ENCODE results near the gene ESR1.
"Not testable (repeated sequence)": the region's sequence is repeated elsewhere in the genome, so short reads cannot be mapped to it uniquely, and the experiment has no call there.

The ESR1 gene

DNA sequence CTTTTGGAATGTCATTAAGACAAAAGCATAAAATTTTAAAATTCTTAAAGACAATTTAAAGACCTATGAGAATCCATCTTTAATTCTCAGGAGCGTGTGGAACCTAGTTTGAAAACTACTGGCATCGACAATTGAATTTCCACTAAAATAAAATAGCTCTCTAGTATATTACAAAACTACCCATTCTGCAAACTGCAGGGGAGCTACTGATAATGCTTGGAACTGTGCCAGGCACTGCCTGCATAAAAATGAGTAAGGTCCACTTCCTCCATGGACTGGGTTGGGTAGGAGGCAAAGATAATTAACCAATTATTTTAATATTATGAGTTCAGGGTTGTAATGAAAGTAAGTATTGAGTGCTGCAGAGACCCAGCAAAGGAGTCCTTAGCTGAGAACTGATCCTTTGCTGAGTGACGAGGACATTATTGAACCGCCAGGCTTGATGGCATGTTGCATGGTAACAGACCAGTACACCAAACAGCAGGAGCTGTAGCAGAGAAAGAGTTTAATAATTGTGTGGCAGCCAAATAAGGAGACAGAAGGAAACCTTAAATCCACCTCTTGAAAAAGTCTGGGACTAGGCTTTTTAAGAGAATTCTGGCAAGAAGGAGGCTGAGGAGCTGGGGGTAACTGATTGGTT is 261.3 kb downstream of the ESR1 start:
- Mint-ChIP-seq H3K36me3 (ENCODE audit: insufficient read depth) (no peaks in the 10 kb centered on the region), H3K27me3 (peaks cover 0 to 16% of the 10 kb centered on the region in 2 donors), H3K4me1 (ENCODE audit: low read depth in 2 of 2) (no peaks in the 10 kb centered on the region), H3K9me3 (no peaks in the 10 kb centered on the region), H3K4me3 (no peak overlapping the region), H3K27ac (no peak overlapping the region)
- no peak for DNase-seq
- ATAC-seq (replicated peaks): no peak

DNA sequence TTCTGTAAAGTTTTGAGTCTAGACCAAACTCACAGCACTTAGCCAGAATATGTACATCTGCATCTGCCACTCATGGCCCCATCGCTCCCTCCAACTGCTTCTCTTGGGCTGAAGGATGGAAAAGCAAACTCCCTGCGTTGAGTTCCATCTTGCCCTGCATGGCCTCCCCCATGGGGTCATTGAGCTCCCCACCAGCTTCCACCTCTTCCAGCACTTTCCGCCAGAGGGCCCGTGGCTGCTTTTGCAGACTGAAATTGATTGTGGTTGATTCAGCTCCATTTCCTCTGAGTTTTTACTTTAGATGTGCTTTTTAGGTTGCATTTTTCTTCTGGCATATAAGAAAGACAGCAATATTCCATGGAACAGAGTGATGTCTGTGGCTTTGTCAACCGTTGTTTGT is 263.1 kb downstream of the ESR1 start:
- DNase-seq (no peak), ATAC-seq (replicated peaks) (no peak)
- H3K27me3 Mint-ChIP-seq: peaks cover 18 to 25% of the 10 kb centered on the region in 2 donors
- H3K4me3 Mint-ChIP-seq: no peak overlapping the region
- H3K36me3 Mint-ChIP-seq (ENCODE audit: insufficient read depth): no peaks in the 10 kb centered on the region
- H3K27ac Mint-ChIP-seq: no peak overlapping the region
- peaks cover 0 to 10% of the 10 kb centered on the region in 2 donors for H3K9me3 Mint-ChIP-seq
- no peaks in the 10 kb centered on the region for H3K4me1 Mint-ChIP-seq (ENCODE audit: low read depth in 2 of 2)

DNA sequence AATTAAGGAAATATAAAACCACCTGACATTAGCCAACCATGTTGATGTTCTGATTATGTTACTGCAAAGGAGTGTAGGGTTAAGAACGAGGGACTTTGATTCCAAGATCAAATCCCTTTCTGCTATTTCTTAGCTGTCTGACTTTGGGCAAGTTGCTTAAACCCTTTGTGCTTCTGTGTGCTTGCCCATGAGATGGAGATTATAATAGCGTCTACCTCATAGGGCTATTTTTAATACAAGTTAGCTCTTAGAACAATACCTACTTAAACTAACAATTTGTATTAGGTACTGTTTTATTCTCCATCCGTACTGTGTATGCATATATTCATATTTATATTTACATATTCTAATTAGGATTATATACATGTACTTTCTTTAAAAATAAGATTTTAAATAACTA is 263.8 kb downstream of the ESR1 start:
- ATAC-seq (replicated peaks): no peak
- H3K27me3 Mint-ChIP-seq: peaks cover 25 to 26% of the 10 kb centered on the region in 2 donors
- no peak overlapping the region for H3K4me3 Mint-ChIP-seq
- H3K4me1 Mint-ChIP-seq (ENCODE audit: low read depth in 2 of 2): no peaks in the 10 kb centered on the region
- no peak for DNase-seq
- no peaks in the 10 kb centered on the region for H3K36me3 Mint-ChIP-seq (ENCODE audit: insufficient read depth)
- peaks cover 0 to 10% of the 10 kb centered on the region in 2 donors for H3K9me3 Mint-ChIP-seq
- H3K27ac Mint-ChIP-seq: no peak overlapping the region

DNA sequence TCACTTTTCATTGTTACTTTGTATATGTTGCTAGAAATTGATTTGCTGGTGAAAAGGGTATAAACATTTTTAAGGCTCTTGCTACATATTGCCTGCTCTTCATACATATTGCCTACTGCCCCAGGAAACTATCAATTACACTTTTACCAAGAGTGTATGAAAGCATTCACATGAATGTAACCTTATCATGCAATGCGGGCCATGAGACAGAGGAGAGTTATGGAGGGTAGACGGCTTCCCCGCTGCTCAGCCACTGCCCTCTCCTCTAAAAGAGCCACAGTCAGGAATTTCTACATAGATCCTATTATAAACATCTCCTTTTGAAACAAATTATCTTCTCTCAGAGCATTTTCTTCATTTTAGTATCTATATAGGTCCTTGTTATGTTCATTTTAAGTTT is 264.4 kb downstream of the ESR1 start:
- Mint-ChIP-seq H3K4me1 (ENCODE audit: low read depth in 2 of 2) (no peaks in the 10 kb centered on the region), H3K36me3 (ENCODE audit: insufficient read depth) (no peaks in the 10 kb centered on the region), H3K27ac (no peak overlapping the region), H3K27me3 (peaks cover 29 to 31% of the 10 kb centered on the region in 2 donors), H3K4me3 (no peak overlapping the region), H3K9me3 (peaks cover 0 to 10% of the 10 kb centered on the region in 2 donors)
- ATAC-seq (replicated peaks) (no peak), DNase-seq (no peak)

DNA sequence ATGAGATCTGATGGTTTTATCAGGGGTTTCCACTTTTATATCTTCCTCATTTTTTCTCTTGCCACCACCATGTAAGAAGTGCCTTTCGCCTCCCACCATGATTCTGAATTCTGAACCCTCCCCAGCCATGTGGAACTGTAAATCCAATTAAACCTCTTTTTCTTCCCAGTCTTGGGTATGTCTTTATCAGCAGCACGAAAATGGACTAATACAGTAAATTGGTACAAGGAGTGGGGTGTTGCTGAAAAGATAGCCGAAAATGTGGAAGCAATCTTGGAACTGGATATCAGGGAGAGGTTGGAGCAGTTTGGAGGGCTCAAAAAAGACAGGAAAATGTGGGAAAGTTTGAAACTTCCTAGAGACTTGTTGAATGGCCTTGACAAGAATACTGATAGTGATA is 268.8 kb downstream of the ESR1 start:
- H3K27ac Mint-ChIP-seq; H3K4me3 Mint-ChIP-seq; DNase-seq; ATAC-seq (replicated peaks); H3K4me1 Mint-ChIP-seq (ENCODE audit: low read depth in 2 of 2); H3K36me3 Mint-ChIP-seq (ENCODE audit: insufficient read depth): not testable (repeated sequence)
- peaks cover 0 to 13% of the 10 kb centered on the region in 2 donors for H3K9me3 Mint-ChIP-seq
- peaks cover 49 to 59% of the 10 kb centered on the region in 2 donors for H3K27me3 Mint-ChIP-seq

DNA sequence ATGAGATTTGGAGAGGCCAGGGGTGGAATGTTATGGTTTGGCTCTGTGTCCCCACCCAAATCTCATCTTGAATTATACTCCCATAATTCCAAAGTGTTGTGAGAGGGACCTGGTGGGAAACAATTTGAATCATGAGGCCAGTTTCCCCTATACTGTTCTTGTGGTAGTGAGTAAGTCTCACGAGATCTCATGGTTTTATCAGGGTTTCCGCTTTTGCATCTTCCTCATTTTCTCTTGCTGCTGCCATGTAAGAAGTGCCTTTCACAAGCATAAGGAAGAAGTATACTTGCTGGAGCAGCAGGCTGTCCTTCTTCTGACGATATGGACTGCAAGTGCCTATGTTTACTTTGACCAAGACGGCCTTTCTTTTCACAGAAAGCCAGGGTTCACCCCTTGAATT is 270.5 kb downstream of the ESR1 start:
- Mint-ChIP-seq H3K9me3 (peaks cover 0 to 17% of the 10 kb centered on the region in 2 donors), H3K36me3 (ENCODE audit: insufficient read depth) (no peaks in the 10 kb centered on the region), H3K27me3 (peaks cover 57 to 71% of the 10 kb centered on the region in 2 donors), H3K27ac (no peak overlapping the region), H3K4me1 (ENCODE audit: low read depth in 2 of 2) (no peaks in the 10 kb centered on the region), H3K4me3 (no peak overlapping the region)
- ATAC-seq (replicated peaks): no peak
- DNase-seq: no peak

DNA sequence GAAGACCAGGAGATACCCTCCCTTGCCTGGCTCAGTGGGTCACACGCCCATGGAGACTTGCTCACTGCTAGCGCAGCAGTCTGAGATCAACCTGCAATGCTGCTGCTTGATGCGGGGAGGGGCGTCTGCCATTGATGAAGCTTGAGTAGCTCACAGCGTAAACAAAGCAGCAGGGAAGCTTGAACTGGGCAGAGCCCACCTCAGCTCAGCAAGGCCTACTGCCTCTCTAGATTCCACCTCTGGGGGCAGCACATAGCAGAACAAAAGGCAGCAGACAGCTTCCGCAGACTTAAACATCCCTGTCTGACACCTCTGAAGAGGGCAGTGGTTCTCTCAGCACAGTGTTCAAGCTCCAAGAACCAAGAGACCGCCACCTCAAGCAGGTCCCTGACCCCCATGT is 271.3 kb downstream of the ESR1 start:
- no peak for ATAC-seq (replicated peaks)
- no peaks in the 10 kb centered on the region for H3K4me1 Mint-ChIP-seq (ENCODE audit: low read depth in 2 of 2)
- peaks cover 57 to 71% of the 10 kb centered on the region in 2 donors for H3K27me3 Mint-ChIP-seq
- H3K4me3 Mint-ChIP-seq: no peak overlapping the region
- H3K9me3 Mint-ChIP-seq: peaks cover 2 to 17% of the 10 kb centered on the region in 2 donors
- DNase-seq: no peak
- no peaks in the 10 kb centered on the region for H3K36me3 Mint-ChIP-seq (ENCODE audit: insufficient read depth)
- H3K27ac Mint-ChIP-seq: no peak overlapping the region

DNA sequence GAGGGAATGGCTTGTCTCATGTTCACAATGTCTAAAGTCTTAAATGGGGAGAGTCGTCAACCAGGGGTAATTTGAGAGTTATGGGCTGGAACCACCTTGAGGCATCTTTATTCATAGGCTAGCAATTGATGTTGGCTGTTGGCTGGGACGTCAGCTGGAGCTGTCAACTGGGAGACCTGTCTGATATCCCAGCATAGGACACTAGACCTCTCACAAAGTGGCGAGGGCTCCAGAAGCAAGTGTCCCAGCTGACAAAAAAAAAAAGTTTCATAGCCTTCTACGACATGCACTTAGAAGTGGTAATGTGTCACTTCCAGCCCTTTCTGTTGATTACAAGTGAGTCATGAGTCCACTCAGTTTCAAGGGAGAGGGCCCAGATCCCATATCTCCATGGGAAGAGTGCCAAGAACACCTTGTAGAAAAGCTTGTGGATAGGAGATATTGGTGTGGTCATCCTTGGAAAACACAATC is 278.0 kb downstream of the ESR1 start:
- Mint-ChIP-seq H3K4me1 (ENCODE audit: low read depth in 2 of 2) (no peaks in the 10 kb centered on the region), H3K27ac (no peak overlapping the region), H3K36me3 (ENCODE audit: insufficient read depth) (no peaks in the 10 kb centered on the region), H3K4me3 (no peak overlapping the region), H3K27me3 (peaks cover 20 to 25% of the 10 kb centered on the region in 2 donors), H3K9me3 (peaks cover 2 to 7% of the 10 kb centered on the region in 2 donors)
- DNase-seq (no peak), ATAC-seq (replicated peaks) (no peak)

DNA sequence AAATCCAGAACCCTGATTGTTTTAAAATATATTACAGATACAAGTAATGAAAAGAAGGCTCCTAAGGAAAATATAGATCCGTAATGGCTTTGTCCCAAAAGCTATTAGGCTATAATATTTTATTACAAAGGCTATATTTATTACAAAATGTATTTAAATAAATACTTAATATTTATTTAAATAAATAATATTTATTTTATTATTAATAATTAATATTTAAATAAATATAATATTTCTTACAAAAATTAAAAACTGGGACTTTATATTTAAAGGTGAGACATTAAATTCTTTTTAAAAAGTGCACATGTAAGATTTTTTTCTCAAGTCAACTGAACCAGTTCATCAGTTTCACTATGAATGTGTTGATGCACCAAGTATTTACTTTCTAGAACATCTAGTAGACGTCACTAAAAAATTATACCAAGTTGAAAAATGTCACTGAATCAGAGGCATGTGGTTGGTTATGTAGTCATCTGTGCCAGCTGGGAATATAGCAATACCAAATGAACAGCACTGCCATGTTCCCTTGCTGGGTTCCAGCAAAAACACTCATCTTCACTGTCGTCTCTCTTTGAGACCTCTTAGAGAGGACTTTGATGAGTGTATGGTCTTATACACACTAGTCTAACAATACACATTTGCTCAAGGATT is 278.9 kb downstream of the ESR1 start:
- ATAC-seq (replicated peaks) (no peak), DNase-seq (no peak)
- Mint-ChIP-seq H3K27ac (no peak overlapping the region), H3K4me1 (ENCODE audit: low read depth in 2 of 2) (no peaks in the 10 kb centered on the region), H3K4me3 (no peak overlapping the region), H3K9me3 (peaks cover 2 to 3% of the 10 kb centered on the region in 2 donors), H3K36me3 (ENCODE audit: insufficient read depth) (no peaks in the 10 kb centered on the region), H3K27me3 (peaks cover 13 to 20% of the 10 kb centered on the region in 2 donors)

DNA sequence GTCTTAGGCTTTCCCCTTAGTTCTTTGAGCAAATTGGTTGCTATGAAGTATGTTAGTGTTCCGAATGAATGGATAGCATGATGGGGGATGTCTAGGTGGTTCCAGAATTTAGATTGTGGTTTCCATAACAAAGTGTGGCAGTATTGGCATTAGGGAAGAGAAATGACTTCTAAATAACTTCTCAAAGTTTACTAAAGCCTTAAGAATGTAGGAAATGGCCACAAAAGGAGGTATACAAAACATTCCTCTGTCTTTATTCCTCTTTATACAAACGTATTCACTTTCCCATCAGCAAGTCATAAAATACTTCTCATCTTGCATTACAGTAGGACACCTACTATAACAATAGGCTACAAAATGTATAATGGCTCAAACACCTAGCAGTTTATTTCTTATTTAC is 279.6 kb downstream of the ESR1 start:
- H3K36me3 Mint-ChIP-seq (ENCODE audit: insufficient read depth): no peaks in the 10 kb centered on the region
- H3K4me3 Mint-ChIP-seq: no peak overlapping the region
- DNase-seq (no peak), ATAC-seq (replicated peaks) (no peak)
- H3K9me3 Mint-ChIP-seq: peaks cover 0 to 2% of the 10 kb centered on the region in 2 donors
- peaks cover 12 to 13% of the 10 kb centered on the region in 2 donors for H3K27me3 Mint-ChIP-seq
- H3K4me1 Mint-ChIP-seq (ENCODE audit: low read depth in 2 of 2): no peaks in the 10 kb centered on the region
- no peak overlapping the region for H3K27ac Mint-ChIP-seq

DNA sequence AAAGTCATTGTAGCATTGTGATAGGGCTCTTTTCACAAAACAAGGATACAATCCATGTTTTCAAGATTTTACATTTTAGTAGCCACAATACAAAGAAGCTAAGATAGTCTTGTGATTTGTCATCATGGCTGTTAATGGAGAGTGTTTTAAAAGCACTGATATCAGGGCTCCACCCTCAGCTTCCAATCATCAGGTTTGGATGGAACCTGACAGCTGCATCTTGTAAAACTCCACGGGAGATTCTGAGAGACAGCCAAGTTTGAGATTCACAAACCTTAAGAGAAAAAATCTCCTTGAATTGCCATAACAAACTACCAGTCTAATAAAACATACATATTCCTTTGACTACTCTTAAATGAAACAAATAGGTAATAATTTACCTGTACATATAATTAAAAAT is 280.2 kb downstream of the ESR1 start:
- no peaks in the 10 kb centered on the region for H3K4me1 Mint-ChIP-seq (ENCODE audit: low read depth in 2 of 2)
- peaks cover 0 to 2% of the 10 kb centered on the region in 2 donors for H3K9me3 Mint-ChIP-seq
- no peak overlapping the region for H3K27ac Mint-ChIP-seq
- ATAC-seq (replicated peaks) (no peak), DNase-seq (no peak)
- H3K27me3 Mint-ChIP-seq: peaks cover 6 to 9% of the 10 kb centered on the region in 2 donors
- H3K4me3 Mint-ChIP-seq: no peak overlapping the region
- no peaks in the 10 kb centered on the region for H3K36me3 Mint-ChIP-seq (ENCODE audit: insufficient read depth)

DNA sequence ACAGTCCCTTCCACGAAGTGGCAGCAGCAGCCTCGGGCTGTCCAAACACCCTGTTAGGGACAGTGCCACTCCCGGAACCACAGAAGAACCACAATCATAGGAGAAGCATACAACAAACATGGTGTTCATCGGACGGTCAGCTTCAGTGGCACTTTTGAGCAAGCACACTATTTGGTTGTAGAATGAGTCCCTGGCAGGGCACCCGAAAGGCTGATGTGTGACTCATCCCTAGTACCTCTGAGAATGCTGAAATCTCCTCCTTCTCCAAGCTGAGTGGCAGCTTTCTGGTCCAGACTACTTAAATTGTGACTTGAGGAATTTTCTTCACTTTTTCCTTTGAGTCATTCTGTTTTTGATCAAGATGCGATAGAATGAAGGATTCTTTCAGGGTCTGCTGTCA is 282.5 kb downstream of the ESR1 start:
- H3K4me1 Mint-ChIP-seq (ENCODE audit: low read depth in 2 of 2): peaks cover 0 to 1% of the 10 kb centered on the region in 2 donors
- H3K36me3 Mint-ChIP-seq (ENCODE audit: insufficient read depth): no peaks in the 10 kb centered on the region
- no peaks in the 10 kb centered on the region for H3K9me3 Mint-ChIP-seq
- H3K27me3 Mint-ChIP-seq: peaks cover 6 to 9% of the 10 kb centered on the region in 2 donors
- no peak for ATAC-seq (replicated peaks)
- H3K4me3 Mint-ChIP-seq: no peak overlapping the region
- no peak overlapping the region for H3K27ac Mint-ChIP-seq
- no peak for DNase-seq

DNA sequence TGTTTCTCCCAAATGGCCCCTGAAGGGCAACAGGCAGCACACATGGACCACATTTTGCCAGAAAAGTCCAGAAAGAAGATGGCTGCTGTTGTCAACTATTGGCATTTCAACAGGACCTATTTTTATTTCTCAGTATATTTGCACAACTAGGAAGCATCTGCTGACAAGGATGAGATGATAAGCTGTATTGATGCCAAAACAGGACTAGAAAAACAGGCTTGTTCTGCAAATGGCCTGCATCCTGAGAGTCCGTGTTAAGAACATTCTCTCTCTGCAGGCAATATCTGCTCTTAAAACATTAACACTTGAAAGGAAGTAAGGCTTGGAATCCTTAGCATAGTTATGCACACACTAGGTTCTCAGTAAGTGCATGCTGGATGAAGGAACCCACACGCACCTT is 283.7 kb downstream of the ESR1 start:
- H3K9me3 Mint-ChIP-seq: no peaks in the 10 kb centered on the region
- no peaks in the 10 kb centered on the region for H3K36me3 Mint-ChIP-seq (ENCODE audit: insufficient read depth)
- H3K27me3 Mint-ChIP-seq: peaks cover 6 to 9% of the 10 kb centered on the region in 2 donors
- no peak for DNase-seq
- H3K4me1 Mint-ChIP-seq (ENCODE audit: low read depth in 2 of 2): peaks cover 0 to 4% of the 10 kb centered on the region in 2 donors
- no peak for ATAC-seq (replicated peaks)
- H3K4me3 Mint-ChIP-seq: no peak overlapping the region
- no peak overlapping the region for H3K27ac Mint-ChIP-seq

DNA sequence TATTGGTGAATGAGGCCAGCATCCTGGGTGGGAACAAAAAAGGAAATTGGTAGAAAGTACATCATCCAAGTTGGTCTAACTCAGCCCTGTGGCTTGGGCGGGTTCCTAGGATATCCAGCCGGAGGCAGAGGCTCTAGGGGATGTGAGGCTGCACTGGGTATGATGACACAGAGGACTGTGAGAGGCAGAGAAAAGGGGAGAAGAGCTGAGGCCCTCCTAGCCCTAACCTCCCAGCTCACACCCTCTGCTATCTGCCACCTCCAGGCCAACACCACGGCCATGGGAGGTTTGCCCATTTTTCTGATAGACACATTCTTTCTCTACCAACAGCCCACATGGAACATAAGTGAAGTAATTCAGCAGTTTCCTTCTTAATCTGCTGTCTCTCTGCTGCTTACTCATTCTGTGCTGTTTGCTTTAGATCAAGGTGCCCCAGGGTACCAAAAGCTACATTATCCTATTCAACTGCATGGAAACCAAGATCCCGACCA is 284.4 kb downstream of the ESR1 start:
- no peaks in the 10 kb centered on the region for H3K36me3 Mint-ChIP-seq (ENCODE audit: insufficient read depth)
- no peak overlapping the region for H3K27ac Mint-ChIP-seq
- DNase-seq (no peak), ATAC-seq (replicated peaks) (no peak)
- H3K27me3 Mint-ChIP-seq: peaks cover 6 to 9% of the 10 kb centered on the region in 2 donors
- H3K4me3 Mint-ChIP-seq: no peak overlapping the region
- peaks cover 0 to 4% of the 10 kb centered on the region in 2 donors for H3K4me1 Mint-ChIP-seq (ENCODE audit: low read depth in 2 of 2)
- no peaks in the 10 kb centered on the region for H3K9me3 Mint-ChIP-seq
